A673 (cell line): ENCODE measurements around the gene MAN2B1.

Experiments used
- EZH2 ChIP-seq: fragments of 200-600 bp; sonication (generic); IDR thresholded peaks from 2 replicates; pipeline ENCODE4 v1.6.1; 2017; ENCODE audit warnings: borderline replicate concordance, low read depth, mild to moderate bottlenecking, mixed read lengths, antibody characterized with exemption, low read length; ENCODE audit not compliant: poor library complexity, severe bottlenecking
- TF ChIP-seq, protein P1 (sequence below): fragments of 300-800, 200-600 bp; sonication (generic); conservative IDR thresholded peaks from 2 replicates; pipeline ENCODE4 v1.5.1; 2017; ENCODE audit warnings: low read depth, mild to moderate bottlenecking, antibody characterized with exemption, low read length, moderate library complexity, mixed read lengths

DNA sequence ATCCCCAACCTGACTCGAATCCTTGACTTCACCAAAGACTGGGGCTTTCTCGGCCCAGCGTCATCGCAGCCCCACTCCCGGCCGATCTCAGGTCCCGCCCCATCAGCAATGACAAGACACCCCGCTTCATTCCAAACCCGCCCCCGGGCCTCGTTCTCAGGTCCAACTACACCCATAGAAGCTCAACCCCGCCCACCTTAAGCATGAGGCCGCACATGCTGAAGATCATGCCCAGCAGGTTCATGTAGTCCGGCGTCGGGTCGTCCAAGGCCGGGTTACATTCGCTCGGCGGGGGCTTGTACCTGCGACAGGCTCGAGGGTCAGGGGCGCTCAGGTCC is 2.4 kb upstream of the MAN2B1 start:
- TF ChIP-seq EZH2, result no peak
- TF ChIP-seq, protein P1, sequence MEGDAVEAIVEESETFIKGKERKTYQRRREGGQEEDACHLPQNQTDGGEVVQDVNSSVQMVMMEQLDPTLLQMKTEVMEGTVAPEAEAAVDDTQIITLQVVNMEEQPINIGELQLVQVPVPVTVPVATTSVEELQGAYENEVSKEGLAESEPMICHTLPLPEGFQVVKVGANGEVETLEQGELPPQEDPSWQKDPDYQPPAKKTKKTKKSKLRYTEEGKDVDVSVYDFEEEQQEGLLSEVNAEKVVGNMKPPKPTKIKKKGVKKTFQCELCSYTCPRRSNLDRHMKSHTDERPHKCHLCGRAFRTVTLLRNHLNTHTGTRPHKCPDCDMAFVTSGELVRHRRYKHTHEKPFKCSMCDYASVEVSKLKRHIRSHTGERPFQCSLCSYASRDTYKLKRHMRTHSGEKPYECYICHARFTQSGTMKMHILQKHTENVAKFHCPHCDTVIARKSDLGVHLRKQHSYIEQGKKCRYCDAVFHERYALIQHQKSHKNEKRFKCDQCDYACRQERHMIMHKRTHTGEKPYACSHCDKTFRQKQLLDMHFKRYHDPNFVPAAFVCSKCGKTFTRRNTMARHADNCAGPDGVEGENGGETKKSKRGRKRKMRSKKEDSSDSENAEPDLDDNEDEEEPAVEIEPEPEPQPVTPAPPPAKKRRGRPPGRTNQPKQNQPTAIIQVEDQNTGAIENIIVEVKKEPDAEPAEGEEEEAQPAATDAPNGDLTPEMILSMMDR, result no peak
